GM18909 (cell line): Measurements from ENCODE around the gene PRR19.
A peak's percentile ranks its signal among the peaks of the same experiment; 100 is the strongest.
"Not testable (repeated sequence)": the region's sequence is repeated elsewhere in the genome, so short reads cannot be mapped to it uniquely, and the experiment has no call there.

Source experiments
- ATAC-seq: cut with Tn5 transposase; IDR thresholded peaks from one replicate; pipeline ENCODE4 v1.9.1; 2021; ENCODE audit warnings: mild to moderate bottlenecking; ENCODE audit not compliant: unreplicated experiment, poor library complexity

Gene PRR19, protein sequence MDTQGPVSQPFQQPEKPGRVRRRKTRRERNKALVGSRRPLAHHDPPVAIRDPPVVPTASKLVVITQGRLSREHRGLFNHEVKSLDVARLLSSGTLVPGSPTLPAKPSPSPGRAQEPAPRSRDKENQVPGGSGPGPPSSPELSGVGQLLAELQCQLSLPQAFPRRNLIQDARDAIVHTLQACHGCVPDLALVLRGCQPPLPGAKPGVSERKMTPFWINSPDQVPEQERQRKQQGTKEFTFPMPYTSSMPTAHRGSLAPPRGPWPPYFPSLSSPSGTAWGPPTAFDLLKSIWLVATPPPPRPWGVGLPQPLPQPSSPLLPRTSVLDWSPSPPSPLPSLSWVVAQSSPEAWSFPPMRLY

DNA sequence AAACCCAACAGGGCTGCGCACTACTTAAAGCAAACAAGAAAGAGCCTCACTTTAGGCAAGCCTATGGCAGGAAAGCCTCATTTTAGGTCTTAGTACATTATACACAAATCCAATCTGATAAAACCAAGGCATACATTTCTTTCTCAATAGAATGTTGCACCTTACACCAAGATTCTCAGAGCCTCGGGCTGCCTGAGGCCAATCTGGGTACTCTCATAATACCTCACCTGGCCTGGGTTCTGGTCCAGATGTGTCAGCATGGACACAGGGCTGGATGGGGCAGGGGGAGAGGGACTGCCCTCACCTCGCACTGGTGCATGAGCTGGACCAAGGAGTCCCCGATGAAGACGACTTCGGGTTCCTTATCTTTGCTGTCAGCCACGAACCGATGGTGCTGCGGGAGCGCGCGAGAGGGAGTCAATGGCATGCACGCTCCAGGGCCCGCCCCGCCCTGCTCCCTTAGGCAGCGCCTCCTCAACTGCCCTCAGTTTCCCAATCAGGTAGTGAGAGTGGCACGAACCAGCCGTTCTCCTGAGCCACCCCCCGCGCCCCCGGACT is at the start of gene PRR19:
TSS of gene PRR19 (plus strand) at position 487 of the 558 bp plus-strand sequence. CDS start 7,453 bp downstream, outside the sequence.
- ATAC-seq, result peak; percentile 12

DNA sequence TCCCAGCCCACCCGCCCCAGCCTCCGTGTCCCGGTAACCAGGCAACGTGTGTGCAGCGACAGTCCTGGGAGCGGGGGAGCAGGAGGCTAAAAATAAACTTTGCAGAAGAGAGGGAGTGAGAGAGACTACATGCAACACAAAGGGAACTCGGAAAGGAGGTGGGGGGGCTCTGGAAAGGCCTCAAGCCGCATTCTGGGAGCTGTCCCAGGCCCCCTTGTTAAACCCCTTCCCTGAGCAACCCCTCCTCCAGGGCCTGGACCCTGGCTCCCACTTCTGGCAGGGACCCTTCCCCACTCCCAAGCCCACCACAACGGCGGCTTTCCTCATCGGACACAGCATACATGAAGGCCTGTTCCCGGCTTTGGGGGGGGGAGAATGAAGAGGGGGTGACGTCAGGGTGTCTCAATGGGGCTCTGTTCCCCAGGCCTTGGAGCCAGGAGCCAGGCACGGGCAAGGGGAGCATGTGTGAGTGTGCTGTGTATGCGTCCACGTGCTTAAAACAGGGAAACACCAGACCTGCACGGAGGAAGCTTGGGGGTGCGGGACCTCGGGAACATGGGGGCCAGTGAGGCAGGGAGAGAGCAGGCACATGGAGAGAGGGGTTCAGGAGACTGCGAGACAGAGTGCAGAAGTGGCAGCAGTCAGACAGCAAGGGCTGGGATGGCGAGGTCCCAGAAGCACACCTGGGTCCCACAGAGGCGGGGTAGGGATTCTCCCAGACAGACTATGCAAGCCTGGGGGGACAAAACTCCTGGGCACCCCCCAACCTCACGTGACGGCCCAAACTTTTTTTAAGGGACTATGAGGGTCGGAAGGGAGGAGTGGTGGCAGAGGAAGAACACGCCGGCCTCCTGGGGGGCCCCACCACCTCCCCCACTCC is 49.3 kb upstream of the PRR19 start:
- no peak for ATAC-seq

DNA sequence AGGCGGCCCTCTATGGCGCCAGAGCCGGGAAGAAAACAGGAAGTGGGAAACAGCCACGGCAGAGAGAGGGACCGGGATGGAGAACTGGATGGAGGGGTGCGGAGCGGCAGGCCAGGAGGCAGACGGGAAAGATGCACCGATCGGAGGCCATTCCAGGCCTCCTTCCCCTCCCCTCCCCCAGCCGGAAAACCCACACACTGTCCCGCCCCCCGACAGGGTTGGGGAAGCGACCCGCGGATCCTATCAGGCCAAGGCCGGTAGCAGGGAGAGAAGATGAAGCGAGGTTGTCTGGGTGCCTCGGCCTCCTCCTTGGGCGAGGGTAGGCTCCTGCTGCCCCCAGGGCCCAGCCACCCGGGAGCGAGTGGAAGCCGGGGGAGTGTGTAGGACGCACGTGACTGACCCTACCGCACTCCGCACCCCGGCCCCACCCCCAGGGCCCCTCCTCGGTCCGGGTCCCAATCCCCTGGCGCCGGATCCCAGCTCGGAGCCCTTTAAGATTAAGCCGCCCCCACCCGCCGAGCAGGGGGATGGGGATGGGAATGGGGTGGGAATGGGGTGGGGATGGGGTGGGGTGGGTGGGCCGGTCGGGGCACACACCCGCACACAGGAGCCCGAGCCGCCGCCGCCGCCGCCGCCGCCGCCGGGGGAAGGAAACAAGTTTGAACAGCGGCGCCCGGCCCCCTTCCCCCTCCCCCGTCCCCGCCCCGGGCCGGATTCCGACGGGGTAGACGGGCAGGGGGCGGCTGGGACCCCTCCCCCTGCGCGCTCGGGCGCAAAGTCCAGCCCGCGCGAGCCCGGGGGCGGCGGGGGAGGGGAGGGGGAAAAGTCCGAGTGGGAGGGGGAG is 48.5 kb upstream of the PRR19 start:
- peak; percentile 17 for ATAC-seq

DNA sequence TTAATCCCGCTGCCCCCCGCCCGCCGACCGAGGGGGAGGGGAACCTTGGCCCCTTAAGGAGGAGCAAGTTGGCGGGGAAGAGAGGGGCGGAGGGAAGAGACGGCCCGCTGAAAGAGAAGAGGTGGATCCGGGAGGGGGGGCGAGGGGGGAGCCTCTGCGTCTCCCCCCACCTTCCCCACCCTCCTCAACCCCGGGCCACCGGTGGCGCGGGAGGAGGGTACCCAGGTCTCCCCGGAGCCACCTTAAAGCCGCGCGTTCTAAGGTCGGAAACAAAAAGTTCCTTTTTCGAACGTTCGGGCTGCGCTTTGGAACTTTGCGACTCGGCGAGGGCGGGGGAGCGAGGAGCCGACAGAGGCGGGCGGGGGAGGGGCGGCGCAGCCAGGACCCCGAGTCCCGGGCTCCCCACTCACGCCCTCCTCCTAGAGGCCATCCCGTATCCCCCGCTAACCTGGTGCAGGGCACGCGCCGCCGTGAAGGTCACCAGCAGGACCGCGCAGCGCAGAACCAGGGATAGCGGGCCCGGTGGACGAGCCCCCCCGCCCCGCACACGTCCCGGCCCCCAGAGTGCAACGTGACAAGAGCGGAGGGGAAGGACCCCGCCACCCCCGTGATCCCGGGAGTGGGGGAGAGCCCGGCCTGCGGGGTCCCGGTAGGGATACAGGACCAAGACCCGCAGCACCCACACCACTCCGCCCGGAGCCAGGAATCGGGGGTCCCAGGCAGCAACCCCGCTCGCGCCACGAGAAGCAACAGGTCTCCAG is 47.7 kb upstream of the PRR19 start:
- peak; percentile 38 for ATAC-seq

DNA sequence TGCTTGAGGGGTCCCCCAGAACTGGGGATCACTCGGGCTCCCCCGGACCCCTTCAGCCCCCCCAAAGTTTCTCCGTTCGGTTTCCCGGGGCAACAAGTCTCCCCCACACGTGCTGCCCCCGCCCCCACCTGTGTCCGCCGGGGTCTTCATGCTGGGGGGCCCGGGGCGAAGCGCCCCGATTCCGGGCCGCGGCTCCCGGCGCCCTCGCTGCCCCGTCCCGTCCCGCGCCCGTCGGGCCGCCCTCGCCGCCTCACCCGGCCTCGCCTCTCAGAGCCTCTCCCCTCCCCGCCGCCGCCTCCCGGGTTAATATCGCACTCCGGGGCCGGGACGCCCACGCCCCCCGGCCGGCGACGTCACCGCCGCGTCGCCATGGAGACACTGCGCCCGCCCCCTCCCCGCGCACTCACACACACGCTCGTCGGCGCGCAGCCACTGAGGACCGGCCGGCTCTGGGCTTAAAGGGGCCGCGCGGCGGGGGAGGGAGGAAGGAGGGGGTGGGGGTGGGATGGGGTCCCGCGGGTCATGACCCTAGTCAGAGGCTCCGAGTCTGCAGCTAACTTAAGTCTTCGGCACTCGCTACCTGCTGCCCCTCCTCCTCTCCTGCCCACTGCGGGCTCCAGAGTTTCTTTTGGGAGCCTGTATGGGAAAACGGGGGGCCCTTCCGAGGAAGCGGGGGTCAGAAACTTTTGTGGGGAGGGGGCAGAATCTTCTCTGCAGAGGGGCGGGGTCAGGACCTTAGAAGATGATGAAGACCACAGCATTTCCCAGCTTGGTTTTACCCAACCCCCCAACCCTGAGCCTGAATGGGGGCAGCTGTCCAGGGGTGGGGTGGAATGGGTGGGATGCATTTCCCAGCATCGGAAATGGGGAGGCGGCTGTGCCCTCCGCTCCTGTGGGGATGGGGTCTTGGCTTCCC is 46.8 kb upstream of the PRR19 start, which contains the start of gene ERF:
TSS of gene ERF (minus strand) at position 279 of the 916 bp plus-strand sequence. CDS start at position 150, 129 bp downstream.
- peak; percentile 70 for ATAC-seq

DNA sequence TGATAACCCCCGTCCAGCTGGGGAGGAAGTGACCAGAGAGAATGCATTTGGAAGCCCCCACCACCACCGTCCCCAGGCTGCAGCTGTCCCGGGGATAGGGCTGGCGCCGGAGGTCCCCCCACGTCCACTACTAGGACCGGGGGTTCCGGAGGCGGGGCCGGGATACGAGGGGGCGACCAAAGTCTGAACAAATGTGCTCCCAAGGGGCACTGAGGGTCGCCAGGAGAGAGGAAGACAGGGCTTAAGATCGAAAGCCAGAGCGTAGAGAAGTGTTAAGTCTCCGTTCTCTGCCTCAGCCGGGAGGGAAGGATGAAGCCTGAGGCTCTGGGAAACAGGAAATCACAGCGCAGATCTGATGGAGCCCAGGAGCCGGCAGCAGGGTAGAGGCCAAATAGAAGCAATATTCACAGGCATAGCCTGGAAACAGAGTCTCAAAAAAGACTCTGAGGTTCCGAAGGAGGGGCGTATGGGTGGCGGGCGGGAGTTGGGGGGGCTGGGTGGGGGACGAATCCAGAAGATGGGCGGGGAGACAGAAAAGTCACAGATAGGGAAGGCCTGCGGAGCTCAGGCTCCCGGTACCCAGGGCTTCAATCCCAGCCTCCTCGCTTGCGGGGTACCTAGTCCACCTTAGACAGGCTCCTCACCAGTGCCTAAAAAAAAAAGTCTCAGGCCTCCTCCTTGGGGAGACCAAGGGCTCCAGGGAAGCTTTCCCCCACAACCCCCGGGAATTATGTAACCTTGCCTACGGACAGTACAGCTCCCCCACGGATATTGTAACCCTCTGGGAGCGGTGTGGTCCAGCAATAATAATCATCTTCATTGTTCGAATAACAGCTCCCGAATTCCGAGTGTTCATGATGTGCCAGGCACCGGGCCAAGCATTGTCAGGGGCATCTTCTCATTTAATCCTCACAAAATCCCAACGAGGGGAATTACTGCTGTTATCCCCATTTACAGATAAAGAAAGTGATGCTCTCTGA is 45.9 kb upstream of the PRR19 start:
- ATAC-seq, result no peak

DNA sequence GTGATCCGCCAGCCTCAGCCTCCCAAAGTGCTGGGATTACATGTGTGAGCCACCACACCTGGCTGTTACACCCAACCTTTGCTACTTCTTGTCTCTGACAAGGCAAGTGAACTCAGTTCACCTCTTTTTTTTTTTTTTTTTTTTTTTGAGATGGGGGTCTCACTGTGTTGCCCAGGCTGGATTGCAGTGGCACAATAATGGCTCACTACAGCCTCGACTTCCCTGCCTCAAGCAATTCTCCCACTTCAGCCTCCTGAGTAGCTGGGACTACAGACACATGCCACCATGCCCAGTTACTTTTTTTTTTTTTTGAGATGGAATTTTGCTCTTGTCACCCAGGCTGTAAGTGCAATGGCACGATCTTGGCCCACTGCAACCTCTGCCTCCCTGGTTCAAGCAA is 44.1 kb upstream of the PRR19 start:
- ATAC-seq, result not testable (repeated sequence)

DNA sequence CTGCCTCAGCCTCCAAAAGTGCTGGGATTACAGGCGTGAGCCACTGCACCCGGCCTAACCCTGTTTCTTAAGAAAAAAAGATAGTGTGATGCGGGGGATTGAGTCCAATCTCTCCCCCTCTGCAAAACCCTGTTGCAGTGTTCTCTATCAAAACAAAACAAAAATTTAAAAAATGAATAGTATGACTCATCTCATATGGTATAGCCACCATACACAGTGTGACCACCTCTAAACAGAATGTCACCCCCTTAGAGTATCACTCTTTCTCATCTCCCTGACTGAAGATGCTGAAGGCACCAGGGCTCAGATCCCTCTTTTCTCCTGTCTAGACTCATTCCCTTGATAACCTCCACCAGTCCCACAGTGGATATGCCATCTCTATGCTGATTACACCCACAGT is 40.2 kb upstream of the PRR19 start:
- ATAC-seq, result no peak

DNA sequence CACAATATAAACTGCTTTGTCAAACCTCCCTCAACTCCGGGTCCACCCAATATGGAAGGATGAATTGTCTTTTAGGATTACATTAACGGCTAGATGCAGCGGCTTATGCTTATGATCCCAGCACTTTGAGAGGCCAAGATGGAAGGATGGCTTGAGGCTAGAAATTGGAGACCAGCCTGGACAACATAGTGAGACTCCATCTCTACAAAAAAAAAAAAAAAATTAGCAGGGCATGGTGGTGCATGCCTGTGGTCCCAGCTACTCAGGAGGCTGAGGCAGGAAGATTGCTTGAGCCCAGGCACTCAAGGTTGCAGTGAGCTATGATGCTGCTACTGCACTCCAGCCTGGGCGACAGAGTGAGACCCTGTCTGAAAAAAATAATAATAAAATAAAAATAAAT is 35.8 kb upstream of the PRR19 start:
- ATAC-seq, result not testable (repeated sequence)

DNA sequence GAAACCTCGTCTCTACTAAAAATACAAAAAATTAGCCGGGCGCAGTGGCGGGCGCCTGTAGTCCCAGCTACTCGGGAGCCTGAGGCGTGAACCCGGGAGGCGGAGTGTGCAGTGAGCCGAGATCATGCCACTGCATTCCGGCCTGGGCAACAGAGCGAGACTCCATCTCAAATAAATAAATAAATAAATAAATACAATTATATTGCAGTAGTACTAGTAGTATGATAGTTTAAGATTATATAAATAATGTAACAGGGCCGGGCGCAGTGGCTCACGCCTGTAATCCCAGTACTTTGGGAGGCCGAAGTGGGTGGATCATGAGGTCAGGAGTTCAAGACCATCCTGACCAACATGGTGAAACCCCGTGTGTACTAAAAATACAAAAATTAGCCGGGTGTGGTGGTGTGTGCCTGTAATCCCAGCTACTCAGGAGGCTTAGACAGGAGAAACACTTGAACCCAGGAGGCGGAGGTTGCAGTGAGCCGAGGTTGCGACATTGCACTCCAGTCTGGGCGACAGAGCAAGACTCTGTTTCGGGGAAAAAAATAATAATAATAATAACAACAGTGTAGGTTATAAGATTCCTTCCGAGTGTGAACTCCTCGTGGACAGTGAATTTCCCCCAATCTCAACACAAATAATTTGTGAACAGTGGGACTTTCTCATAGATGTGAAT is 34.9 kb upstream of the PRR19 start:
- not testable (repeated sequence) for ATAC-seq

DNA sequence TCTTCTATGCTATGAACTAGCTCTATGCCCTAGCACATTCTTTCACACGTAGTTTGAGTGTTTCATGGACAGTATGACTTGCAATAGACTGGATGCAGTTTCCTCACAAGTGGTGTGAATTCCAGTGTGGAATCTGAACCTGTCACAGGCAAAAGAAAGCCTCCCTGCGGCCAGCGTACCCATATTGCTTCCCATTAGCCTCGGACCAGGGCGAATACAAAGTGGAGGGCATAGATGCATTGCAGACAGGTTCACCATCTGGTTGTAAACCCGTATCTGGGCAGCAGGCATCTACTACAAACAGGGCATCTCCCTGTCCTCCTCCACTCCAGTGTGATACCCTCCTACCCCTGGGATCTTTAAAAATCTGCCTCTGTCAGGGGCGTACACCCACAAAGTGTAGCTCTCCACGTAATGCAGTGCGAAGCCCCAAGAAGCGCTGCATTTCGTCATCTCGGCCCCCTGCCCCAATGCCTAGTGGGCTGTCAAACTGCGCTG is 34.2 kb upstream of the PRR19 start:
- no peak for ATAC-seq

DNA sequence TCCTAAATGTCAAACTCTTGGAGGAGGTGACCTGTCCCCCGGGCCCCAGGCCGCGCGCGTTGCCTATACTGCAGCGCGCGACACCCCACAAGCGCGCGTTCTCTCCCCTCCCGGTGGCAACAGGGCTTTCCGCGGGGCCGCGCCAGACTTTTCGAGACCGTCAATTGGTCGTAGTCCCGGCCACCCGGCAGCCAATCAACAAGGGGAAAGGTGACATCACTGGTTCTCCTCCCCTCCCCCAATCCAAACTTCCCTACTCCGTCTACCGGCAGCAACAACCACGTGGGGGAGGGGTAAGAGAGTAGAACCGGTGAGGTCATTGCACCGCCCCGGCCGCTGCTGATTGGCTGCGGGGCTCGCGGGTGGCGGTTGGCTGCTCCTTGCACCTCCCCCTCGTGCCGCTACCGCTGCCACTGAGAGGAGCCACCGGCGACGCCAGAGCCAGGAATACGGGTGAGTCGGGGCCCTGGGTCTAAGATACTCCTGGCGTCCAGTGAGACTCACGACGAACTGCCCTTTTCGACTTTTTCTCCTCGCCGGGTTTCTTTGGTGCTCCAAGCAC is 33.7 kb upstream of the PRR19 start:
- ATAC-seq, result peak; percentile 59

DNA sequence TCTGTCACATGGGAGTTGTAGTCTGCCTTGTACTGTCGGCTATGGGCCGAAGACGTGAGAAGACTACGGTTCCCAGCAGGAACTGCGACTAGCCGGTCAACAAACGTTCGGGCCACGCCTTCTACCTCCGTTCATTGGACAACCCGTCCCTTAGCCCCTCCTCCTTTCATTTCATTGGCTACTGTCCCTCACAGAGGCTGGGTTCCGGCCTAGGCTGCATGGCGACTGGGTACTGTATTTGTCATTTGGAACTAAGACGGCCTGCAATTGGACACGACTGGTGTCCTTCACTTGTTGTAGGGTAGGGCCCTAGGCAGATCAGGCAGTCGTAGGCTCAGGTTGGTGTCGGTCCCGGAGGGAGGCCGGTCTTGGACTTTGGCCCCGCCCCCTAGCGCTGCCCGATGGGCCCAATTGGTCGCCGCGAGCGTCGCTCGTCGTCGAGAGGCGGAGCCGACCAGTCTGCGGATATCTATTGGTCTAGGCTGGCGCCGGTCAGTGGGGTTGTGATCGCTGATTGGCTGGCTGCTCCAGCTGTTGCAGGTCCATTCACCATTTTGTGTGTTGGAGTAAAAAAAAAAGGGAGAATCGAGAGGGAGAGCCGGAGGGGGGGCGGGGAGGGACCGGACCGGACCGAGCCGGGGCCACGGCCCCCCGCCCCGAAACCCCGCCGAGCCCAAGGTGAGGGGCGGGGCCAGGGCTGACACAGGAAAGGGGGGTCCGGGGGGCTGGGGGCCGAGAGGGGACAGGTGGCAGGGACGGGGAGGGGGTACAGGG is 33.0 kb upstream of the PRR19 start, which contains the start of gene CIC:
TSS of gene CIC (plus strand) at position 549 of the 774 bp plus-strand sequence. CDS start 2,532 bp downstream, outside the sequence.
- ATAC-seq, result peak; percentile 77

DNA sequence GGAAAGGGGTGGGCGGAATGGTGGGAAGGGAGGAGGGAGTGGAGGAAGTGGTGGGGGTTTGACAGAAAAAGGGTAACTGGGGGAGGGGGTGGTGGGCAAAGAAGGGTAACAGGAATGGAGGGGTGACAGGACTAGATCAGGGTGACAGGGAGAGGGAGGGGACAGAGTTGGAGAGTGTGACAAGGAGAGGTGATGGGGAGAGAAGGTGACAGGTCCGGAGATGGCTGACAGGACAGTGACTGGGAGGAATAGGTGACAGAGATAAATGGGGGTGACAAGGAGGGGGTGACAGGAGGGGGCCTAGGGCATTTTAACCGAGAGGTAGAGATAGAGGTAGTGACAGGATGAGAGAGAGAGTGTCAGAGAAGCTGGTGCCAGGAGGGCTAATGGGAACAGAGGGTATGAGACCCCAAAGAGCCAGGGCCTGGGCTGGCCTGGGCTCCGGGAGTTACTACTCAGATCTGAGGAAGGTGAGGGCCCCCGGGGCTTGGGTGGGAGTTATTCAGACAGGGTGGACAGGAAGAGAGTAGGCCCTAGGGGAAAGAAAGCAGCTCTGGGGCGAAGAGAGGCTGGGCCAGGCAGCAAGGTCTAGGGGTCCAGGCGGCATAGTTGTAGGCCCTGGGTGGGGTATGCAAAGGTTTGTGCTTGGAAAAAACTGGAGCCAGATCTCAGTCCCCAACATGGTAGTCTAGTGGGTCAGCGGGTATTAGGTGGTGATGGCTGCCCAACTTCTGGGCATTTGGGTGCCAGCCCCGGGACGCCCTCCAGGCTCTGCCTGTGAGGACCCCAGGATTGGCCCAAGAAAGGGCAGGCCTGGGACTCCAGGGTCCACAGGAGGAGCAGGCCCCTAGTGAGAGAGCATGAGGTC is 32.2 kb upstream of the PRR19 start:
- ATAC-seq, result no peak
